Upper lobe of left lung (tissue), 4 donors: ENCODE results near the gene CD276.

Experiments
- POLR2A ChIP-seq, 4 donors: fragments of 450-650 bp; IDR thresholded peaks; one replicate each; pipeline ENCODE4 v1.5.1; 2016 to 2017; ENCODE audit warnings: antibody characterized with exemption in 4 of 4, mild to moderate bottlenecking in 2 of 4
- TF ChIP-seq, protein P1 (sequence below), 6 experiments: fragments of 450-650 bp in 4 of 6; fragments of 200-600 bp in 2 of 6; sonication (generic) in 2 of 6; IDR thresholded peaks; one replicate each; pipeline ENCODE4 v1.5.1; 2016 to 2019; ENCODE audit warnings: antibody characterized with exemption in 6 of 6

GRCh38 chr15:73648014-73648295, 36.2 kb upstream of the CD276 start:
- TF ChIP-seq, protein P1, sequence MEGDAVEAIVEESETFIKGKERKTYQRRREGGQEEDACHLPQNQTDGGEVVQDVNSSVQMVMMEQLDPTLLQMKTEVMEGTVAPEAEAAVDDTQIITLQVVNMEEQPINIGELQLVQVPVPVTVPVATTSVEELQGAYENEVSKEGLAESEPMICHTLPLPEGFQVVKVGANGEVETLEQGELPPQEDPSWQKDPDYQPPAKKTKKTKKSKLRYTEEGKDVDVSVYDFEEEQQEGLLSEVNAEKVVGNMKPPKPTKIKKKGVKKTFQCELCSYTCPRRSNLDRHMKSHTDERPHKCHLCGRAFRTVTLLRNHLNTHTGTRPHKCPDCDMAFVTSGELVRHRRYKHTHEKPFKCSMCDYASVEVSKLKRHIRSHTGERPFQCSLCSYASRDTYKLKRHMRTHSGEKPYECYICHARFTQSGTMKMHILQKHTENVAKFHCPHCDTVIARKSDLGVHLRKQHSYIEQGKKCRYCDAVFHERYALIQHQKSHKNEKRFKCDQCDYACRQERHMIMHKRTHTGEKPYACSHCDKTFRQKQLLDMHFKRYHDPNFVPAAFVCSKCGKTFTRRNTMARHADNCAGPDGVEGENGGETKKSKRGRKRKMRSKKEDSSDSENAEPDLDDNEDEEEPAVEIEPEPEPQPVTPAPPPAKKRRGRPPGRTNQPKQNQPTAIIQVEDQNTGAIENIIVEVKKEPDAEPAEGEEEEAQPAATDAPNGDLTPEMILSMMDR (IDR thresholded peaks at IDR 0.05): no peak
- no peak for TF ChIP-seq POLR2A (IDR thresholded peaks at IDR 0.05)
